ENCODE results near the gene TRIM36.

The TRIM36 gene

DNA sequence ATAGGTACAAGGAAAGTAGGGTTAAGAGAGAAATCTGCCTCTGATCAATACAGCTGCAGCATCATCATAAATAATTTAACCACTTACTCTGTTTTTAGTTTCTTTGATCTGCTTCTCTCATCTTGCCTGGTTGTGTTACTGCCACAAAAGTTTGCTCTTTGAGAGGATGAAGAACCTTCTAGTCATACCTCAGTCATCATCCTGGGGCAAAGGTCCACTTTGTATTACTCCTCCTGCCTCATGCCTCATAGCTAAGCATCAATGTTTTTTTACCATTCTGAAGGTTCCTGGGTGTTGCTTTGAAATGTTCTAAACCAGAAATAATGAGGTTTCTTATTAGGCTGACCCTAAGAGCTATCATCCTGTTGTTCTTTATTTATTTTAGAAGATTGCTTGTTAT, 17.1 kb upstream of the TRIM36 start:
- Histone ChIP-seq H3K4me3 (ENCODE audit: low read depth in 1 of 2, low read length in 1 of 2) (no peak overlapping the region), H3K27me3 (peaks cover 98% of the 10 kb centered on the region), H3K36me3 (no peaks in the 10 kb centered on the region), H3K4me1 (ENCODE audit: control insufficient read depth in 1 of 2, insufficient read depth in 1 of 2, low read depth in 1 of 2, low read length in 1 of 2) (no peaks in the 10 kb centered on the region), H3K9me3 (no peaks in the 10 kb centered on the region), H3K27ac (no peak overlapping the region)
- TF ChIP-seq, protein P1, sequence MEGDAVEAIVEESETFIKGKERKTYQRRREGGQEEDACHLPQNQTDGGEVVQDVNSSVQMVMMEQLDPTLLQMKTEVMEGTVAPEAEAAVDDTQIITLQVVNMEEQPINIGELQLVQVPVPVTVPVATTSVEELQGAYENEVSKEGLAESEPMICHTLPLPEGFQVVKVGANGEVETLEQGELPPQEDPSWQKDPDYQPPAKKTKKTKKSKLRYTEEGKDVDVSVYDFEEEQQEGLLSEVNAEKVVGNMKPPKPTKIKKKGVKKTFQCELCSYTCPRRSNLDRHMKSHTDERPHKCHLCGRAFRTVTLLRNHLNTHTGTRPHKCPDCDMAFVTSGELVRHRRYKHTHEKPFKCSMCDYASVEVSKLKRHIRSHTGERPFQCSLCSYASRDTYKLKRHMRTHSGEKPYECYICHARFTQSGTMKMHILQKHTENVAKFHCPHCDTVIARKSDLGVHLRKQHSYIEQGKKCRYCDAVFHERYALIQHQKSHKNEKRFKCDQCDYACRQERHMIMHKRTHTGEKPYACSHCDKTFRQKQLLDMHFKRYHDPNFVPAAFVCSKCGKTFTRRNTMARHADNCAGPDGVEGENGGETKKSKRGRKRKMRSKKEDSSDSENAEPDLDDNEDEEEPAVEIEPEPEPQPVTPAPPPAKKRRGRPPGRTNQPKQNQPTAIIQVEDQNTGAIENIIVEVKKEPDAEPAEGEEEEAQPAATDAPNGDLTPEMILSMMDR (IDR thresholded peaks at IDR 0.05) = no peak

DNA sequence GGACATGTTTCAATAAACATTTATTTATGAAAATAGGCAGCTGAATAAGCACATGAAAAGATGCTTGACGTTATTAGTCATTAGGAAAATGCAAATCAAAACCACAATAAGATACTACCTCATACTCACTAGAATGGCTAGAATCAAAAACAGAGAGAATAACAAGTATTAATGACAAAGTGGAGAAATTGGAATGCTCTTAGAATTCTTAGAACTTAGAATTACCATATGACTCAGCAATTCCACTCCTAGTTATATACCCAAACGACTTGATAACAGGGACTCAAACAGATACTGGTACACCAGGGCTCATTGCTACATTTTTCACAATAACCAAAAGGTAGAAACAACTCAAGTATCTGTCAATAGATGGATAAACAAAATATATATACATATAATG, 15.1 kb upstream of the TRIM36 start:
- Histone ChIP-seq H3K36me3 (no peaks in the 10 kb centered on the region), H3K4me1 (ENCODE audit: control insufficient read depth in 1 of 2, insufficient read depth in 1 of 2, low read depth in 1 of 2, low read length in 1 of 2) (peaks cover 6 to 8% of the 10 kb centered on the region in 2 experiments), H3K9me3 (no peaks in the 10 kb centered on the region), H3K4me3 (ENCODE audit: low read depth in 1 of 2, low read length in 1 of 2) (no peak overlapping the region), H3K27me3 (peaks cover 98% of the 10 kb centered on the region), H3K27ac (no peak overlapping the region)
- TF ChIP-seq, protein P1 (IDR thresholded peaks at IDR 0.05) = no peak

DNA sequence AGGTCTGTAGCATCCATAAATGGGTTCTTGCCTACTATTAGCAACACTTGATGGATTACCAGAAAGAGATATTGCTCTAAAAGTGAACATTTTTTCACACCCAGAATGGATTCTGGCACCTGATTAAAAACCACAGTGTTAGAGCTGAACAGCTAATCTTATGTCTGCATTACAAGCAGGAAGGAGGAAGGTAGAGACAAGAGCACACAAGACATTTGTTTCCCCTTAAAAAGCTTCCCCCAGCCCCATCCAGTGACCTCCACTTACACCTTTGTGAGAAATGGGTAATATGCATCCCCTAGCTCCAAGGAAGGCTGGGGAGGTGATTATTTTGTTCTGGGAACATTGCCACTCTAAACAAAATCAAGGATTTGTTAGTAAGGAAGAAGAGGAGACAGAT, 12.0 kb upstream of the TRIM36 start:
- TF ChIP-seq, protein P1 (IDR thresholded peaks at IDR 0.05) = no peak
- peaks cover 15 to 16% of the 10 kb centered on the region in 2 experiments for H3K4me1 ChIP-seq (ENCODE audit: control insufficient read depth in 1 of 2, insufficient read depth in 1 of 2, low read depth in 1 of 2, low read length in 1 of 2)
- no peak overlapping the region for H3K27ac ChIP-seq
- no peaks in the 10 kb centered on the region for H3K36me3 ChIP-seq
- H3K9me3 ChIP-seq = no peaks in the 10 kb centered on the region
- H3K4me3 ChIP-seq (ENCODE audit: low read depth in 1 of 2, low read length in 1 of 2) = no peak overlapping the region
- peaks cover 98% of the 10 kb centered on the region for H3K27me3 ChIP-seq

DNA sequence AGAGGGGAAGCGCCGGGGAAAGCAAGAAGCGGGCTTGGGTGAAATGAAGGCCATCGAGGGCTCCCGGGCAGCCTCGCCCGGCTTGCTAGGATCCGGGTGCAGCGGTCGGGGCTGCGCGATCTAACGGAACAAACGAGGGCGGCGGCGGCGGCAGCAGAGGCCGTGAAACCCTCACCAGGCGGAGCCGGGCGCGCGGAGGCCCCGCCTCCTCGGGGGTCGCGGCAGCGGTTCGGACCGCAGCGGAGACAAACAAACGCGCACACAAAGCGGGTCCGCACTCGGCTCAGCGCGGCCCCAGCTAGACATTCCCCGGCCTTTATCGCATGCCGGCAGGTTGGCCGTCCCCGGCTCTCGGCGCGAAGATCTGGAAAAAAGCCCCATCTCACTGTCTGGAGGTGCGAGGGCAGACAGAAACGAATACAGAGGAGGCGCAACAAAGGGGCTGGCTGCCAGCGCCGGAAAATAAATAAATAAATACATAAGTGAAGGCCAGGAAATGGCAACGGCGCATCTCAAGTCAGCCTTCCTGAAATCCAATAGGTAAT, 10.5 kb upstream of the TRIM36 start:
- Histone ChIP-seq H3K27ac (no peak overlapping the region), H3K4me3 (ENCODE audit: low read depth in 1 of 2, low read length in 1 of 2) (peak overlapping the region; percentile 28 to 43), H3K27me3 (peaks cover 100% of the 10 kb centered on the region), H3K4me1 (ENCODE audit: control insufficient read depth in 1 of 2, insufficient read depth in 1 of 2, low read depth in 1 of 2, low read length in 1 of 2) (peaks cover 15 to 16% of the 10 kb centered on the region in 2 experiments), H3K36me3 (no peaks in the 10 kb centered on the region), H3K9me3 (no peaks in the 10 kb centered on the region)
- TF ChIP-seq, protein P1 (IDR thresholded peaks at IDR 0.05) = no peak

DNA sequence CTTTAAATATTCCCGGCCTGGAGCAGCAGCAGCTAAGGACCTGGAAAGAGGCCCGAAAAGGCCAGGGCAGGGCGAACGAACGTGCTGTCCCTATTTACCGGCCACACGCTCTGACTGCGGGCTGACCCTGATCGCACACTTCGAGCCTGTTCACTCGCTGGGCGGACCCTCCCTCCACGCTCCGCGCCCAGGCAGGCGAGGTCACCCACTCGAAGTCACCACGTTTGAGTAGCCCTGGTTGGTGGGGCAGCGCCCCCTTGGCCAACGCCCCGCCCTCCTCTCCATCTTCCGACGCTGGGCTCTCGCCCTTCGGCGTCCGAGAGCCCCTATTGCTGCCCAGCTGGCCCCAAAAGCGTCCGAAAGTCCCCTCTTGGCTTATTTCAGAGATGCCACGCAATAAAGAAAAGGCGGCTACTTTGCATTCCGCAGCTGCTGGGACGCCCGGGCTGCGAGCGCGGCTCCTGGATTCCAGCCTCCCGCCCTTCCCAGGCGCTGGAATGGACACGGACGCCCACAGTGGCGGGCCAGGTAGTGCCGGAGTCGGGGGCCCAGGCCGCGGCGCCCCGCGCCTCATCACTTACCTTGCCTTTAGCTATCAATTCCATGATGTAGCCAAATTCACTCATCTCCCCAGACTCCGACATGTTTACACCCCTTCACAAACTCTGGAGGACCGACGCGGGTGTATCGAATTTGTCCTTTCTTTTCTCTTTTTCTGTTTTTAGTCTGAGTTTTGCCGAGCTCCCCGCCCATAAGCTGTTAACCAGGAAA, 9.9 kb upstream of the TRIM36 start:
- H3K27me3 ChIP-seq = peaks cover 100% of the 10 kb centered on the region
- peaks cover 15 to 16% of the 10 kb centered on the region in 2 experiments for H3K4me1 ChIP-seq (ENCODE audit: control insufficient read depth in 1 of 2, insufficient read depth in 1 of 2, low read depth in 1 of 2, low read length in 1 of 2)
- H3K36me3 ChIP-seq = no peaks in the 10 kb centered on the region
- no peak overlapping the region for H3K27ac ChIP-seq
- TF ChIP-seq, protein P1 (IDR thresholded peaks at IDR 0.05) = no peak
- H3K9me3 ChIP-seq = no peaks in the 10 kb centered on the region
- H3K4me3 ChIP-seq (ENCODE audit: low read depth in 1 of 2, low read length in 1 of 2) = peak overlapping the region; percentile 28 to 43
